ENCODE results near the gene GRIN2B.

The GRIN2B gene

DNA sequence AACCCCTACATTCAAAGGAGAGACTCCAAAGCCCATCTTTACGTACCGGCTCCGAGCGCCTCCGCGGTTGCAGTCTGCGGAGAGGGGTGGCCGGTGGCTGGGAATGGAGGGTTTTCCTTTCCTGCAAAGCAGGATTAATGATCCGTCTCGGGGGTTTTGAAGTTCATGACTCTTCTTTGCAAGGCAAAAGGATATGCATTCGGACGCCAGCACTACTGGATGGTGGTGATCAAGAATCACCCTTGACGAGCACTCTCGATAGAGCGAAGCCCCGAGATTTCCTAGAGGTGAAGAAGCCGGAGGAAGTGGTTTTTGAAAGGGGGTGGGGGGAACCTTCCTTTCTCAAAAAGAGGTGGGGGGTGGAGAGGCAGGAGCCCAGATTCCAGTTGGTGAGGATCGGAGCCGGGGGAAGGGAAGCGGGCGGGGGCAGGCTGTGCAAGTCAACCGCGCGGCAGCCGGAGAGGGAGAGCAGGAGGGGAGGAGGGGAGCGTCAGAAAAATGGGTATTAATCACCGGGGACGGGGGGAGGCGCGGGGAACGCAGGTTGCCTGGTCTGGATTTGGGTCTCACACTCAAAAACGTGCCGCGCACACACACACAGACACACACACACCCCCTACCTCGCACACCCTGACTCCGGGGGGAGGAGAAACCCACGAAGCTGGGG is at the start of gene GRIN2B:
GRIN2B (minus strand) TSS at position 307 of the 667 bp plus-strand sequence. CDS start 115,394 bp downstream, outside the sequence.
- Histone ChIP-seq H3K27me3 (ENCODE audit: insufficient read depth, low read depth) (no peaks in the 10 kb centered on the region), H4K20me1 (ENCODE audit: insufficient read depth) (no peaks in the 10 kb centered on the region), H3K79me2 (ENCODE audit: insufficient read depth, low read depth) (no peaks in the 10 kb centered on the region), H3K4me2 (no peak within 1 kb of the TSS), H2AFZ (ENCODE audit: low read depth) (no peak within 1 kb of the TSS), H3K4me1 (ENCODE audit: low read depth, poor library complexity, severe bottlenecking) (no peaks in the 10 kb centered on the region), H3K27ac (no peak within 1 kb of the TSS), H3K9ac (no peak within 1 kb of the TSS), H3K36me3 (ENCODE audit: insufficient read depth) (no peaks in the 10 kb centered on the region), H3K4me3 (IDR thresholded peaks at IDR 0.05; ENCODE audit: insufficient read depth, low read depth, low read length) (no peak within 1 kb of the TSS)
- TF ChIP-seq, protein P1, sequence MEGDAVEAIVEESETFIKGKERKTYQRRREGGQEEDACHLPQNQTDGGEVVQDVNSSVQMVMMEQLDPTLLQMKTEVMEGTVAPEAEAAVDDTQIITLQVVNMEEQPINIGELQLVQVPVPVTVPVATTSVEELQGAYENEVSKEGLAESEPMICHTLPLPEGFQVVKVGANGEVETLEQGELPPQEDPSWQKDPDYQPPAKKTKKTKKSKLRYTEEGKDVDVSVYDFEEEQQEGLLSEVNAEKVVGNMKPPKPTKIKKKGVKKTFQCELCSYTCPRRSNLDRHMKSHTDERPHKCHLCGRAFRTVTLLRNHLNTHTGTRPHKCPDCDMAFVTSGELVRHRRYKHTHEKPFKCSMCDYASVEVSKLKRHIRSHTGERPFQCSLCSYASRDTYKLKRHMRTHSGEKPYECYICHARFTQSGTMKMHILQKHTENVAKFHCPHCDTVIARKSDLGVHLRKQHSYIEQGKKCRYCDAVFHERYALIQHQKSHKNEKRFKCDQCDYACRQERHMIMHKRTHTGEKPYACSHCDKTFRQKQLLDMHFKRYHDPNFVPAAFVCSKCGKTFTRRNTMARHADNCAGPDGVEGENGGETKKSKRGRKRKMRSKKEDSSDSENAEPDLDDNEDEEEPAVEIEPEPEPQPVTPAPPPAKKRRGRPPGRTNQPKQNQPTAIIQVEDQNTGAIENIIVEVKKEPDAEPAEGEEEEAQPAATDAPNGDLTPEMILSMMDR (conservative IDR thresholded peaks at IDR 0.05; ENCODE audit: low read depth, low read length) = no peak

DNA sequence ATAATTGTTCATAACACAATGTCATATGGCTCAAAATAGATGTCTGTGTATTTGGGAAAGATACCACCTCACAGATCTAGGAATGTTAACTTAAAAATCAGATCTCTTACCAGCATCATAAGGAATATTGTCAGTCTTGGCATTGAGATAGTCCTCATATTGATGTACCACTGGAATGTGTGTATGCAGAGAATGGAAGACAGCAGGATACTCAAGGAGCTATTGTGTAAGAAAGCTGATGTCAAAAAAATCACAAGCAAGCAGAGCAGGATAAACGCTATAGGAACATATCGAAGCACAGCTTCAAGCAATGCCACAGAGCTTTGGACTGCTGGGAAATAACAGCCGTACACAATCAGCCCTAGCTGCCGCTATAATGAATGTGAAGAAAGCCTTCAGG is 45.1 kb upstream of the GRIN2B start:
- no peaks in the 10 kb centered on the region for H4K20me1 ChIP-seq (ENCODE audit: insufficient read depth)
- no peaks in the 10 kb centered on the region for H3K4me1 ChIP-seq (ENCODE audit: low read depth, poor library complexity, severe bottlenecking)
- H3K4me2 ChIP-seq = no peak overlapping the region
- no peaks in the 10 kb centered on the region for H3K36me3 ChIP-seq (ENCODE audit: insufficient read depth)
- no peaks in the 10 kb centered on the region for H3K27me3 ChIP-seq (ENCODE audit: insufficient read depth, low read depth)
- no peaks in the 10 kb centered on the region for H3K79me2 ChIP-seq (ENCODE audit: insufficient read depth, low read depth)
- H2AFZ ChIP-seq (ENCODE audit: low read depth) = no peak overlapping the region
- H3K27ac ChIP-seq = no peak overlapping the region
- TF ChIP-seq, protein P1 (conservative IDR thresholded peaks at IDR 0.05; ENCODE audit: low read depth, low read length) = no peak
- H3K9ac ChIP-seq = no peak overlapping the region
- H3K4me3 ChIP-seq (IDR thresholded peaks at IDR 0.05; ENCODE audit: insufficient read depth, low read depth, low read length) = no peak overlapping the region

DNA sequence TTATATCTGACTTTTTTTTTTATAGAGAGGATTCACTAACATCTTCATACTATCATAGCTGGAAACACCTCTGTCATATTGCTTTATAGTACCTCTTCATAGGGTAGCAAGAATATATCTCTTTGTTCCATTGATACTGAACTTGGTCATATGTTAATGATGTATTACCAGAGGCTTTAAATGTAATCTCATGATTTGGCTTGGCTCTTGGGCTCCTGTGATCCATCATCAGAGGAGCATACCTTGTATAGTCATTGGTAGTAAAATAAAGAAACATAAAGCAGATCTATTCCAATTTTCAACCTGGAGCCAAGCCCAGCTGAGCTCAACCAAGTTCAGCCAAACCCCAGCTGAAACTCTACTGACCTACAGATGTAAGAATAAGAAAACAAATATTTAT is 43.2 kb upstream of the GRIN2B start:
- no peak overlapping the region for H3K4me2 ChIP-seq
- H3K79me2 ChIP-seq (ENCODE audit: insufficient read depth, low read depth) = no peaks in the 10 kb centered on the region
- no peak overlapping the region for H3K4me3 ChIP-seq (IDR thresholded peaks at IDR 0.05; ENCODE audit: insufficient read depth, low read depth, low read length)
- H3K27me3 ChIP-seq (ENCODE audit: insufficient read depth, low read depth) = no peaks in the 10 kb centered on the region
- no peaks in the 10 kb centered on the region for H4K20me1 ChIP-seq (ENCODE audit: insufficient read depth)
- no peak overlapping the region for H3K27ac ChIP-seq
- TF ChIP-seq, protein P1 (conservative IDR thresholded peaks at IDR 0.05; ENCODE audit: low read depth, low read length) = no peak
- no peak overlapping the region for H2AFZ ChIP-seq (ENCODE audit: low read depth)
- no peaks in the 10 kb centered on the region for H3K36me3 ChIP-seq (ENCODE audit: insufficient read depth)
- no peaks in the 10 kb centered on the region for H3K4me1 ChIP-seq (ENCODE audit: low read depth, poor library complexity, severe bottlenecking)
- H3K9ac ChIP-seq = no peak overlapping the region

DNA sequence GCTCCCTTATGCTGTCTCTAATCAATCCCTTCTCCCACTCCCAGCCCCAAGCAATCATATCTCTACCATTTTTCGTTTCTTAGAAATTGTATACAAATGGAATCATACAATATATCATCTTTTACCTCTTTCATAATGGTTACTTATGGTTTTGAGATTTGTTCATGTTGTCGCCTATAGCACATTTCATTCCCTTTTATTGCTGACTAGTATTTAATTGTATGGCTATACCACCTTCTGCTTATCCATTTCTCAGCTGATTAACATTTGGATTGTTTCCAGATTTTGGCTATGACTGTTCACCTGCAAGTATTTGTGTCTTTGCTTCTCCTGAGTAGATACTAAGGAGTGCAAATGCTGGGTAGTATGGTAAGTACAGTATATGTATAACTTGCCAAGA is 36.7 kb upstream of the GRIN2B start:
- TF ChIP-seq, protein P1 (conservative IDR thresholded peaks at IDR 0.05; ENCODE audit: low read depth, low read length) = no peak
- Histone ChIP-seq H3K27ac (no peak overlapping the region), H3K9ac (no peak overlapping the region), H4K20me1 (ENCODE audit: insufficient read depth) (no peaks in the 10 kb centered on the region), H2AFZ (ENCODE audit: low read depth) (no peak overlapping the region), H3K79me2 (ENCODE audit: insufficient read depth, low read depth) (no peaks in the 10 kb centered on the region), H3K4me3 (IDR thresholded peaks at IDR 0.05; ENCODE audit: insufficient read depth, low read depth, low read length) (no peak overlapping the region), H3K4me1 (ENCODE audit: low read depth, poor library complexity, severe bottlenecking) (no peaks in the 10 kb centered on the region), H3K4me2 (no peak overlapping the region), H3K36me3 (ENCODE audit: insufficient read depth) (no peaks in the 10 kb centered on the region), H3K27me3 (ENCODE audit: insufficient read depth, low read depth) (no peaks in the 10 kb centered on the region)
